Measurements from ENCODE around the gene TEX261. TPM values are rescaled to one million over a fixed set of nuclear protein-coding genes. Genes with fewer than 3 reads are reported as not detected.

The TEX261 gene
- 30.4 and 48.3 TPM in 2 replicates for total RNA-seq

DNA sequence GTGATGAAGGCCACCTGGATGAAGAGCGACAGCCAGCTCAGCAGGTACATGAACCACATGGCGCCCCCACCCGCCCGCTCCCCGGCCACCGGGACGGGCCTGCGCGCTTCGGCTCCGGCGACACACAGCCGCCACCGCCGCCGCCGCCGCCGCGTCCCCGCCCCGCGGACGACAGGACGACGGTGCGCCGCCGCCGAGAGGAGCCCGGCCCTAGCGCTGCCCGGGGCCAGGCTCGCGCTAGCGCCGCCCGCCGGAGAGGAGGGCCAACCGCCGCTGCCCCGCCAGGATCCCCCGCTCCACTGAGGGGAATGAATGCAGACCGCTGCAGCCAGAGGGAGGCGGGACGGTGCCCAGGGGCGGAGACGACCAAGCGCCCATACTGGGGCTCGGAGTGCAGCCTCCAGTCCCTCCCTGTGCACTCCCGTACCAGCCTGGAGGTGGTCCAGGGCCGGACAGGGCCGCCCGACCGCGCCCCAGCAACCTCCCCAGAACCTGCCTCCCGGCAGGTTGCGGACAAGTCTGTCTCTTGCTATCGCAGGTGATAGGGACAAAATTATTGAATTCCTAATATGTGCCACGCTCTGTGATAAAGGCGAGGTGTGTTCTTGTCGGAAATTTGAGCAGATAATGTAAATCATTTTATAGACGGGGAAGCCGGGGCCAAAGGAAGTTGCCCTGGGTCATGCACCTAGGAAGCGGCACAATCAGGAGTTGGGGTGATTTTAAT is at the start of gene TEX261:
TEX261 (minus strand) TSS at position 175 of the 727 bp plus-strand sequence; CDS start at position 59, 116 bp downstream.

DNA sequence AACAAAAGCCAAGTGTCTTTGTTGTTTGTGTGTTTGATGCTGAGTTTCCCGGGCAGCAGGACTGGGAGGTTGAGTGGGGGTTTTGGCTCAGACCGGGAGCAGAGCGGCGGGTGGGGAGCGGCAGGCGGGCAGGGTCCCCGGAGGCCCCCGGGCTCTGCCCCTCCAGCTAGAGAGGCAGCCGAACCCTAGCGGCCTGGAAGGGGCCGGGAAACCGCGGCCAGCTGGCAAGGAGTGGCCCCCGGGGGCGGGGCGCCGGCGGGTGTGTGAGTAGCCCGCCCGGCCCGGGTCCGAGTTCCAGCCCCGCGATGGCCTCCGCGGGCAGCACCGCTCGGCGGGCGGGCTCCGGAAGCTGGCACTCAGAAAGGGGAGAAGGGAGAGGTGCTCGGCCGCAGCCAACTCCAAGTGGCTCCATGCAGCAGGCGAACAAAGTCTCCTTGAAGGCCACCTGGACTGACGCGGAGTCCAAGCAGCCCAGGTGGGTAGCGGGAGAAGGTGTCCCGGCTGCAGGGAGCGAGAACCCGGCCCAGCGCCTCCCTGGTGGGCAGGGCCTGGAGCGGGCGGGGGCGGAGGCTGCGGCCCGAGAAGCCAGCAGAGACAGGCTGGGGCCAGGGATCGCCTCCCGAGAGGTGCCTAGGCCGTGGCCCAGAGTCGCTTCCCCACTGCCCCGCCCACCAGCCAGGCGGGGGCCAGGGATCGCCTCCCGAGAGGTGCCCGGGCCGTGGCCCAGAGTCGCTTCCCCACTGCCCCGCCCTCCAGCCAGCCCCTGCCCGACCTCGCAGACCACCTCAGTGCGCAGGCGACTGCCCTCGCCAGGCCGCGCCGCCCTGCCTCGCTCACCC is 16.1 kb downstream of the TEX261 start, which contains the start of gene ANKRD53:
ANKRD53 (plus strand) TSS at position 290 of the 839 bp plus-strand sequence; CDS start at position 306, 16 bp downstream.

Other genes with a start within 250 kb of the TEX261 start
- gene ADD2, start 226.7 kb downstream of the TEX261 start, total RNA-seq: 0.37 and 0.55 TPM in 2 replicates
- gene FIGLA, start 204.2 kb downstream of the TEX261 start, total RNA-seq: not detected in 2 replicates
- gene CLEC4F, start 174.3 kb downstream of the TEX261 start, total RNA-seq: not detected in 2 replicates
- gene CD207, start 159.1 kb downstream of the TEX261 start, total RNA-seq: not detected in 2 replicates
- 0.44 and 1.6 TPM in 2 replicates for gene VAX2, start 94.3 kb downstream of the TEX261 start, total RNA-seq
- gene ATP6V1B1, start 59.0 kb downstream of the TEX261 start, total RNA-seq: 0.55 and 0.62 TPM in 2 replicates
- gene ANKRD53, start 16.2 kb downstream of the TEX261 start, total RNA-seq: 0.22 and 0.50 TPM in 2 replicates
- gene NAGK, start 73.8 kb upstream of the TEX261 start, total RNA-seq: 53.4 and 55.8 TPM in 2 replicates
- gene MCEE, start 135.4 kb upstream of the TEX261 start, total RNA-seq: 15.2 and 20.6 TPM in 2 replicates
- 19.5 and 33.4 TPM in 2 replicates for gene MPHOSPH10, start 135.8 kb upstream of the TEX261 start, total RNA-seq
- 1.1 and 1.6 TPM in 2 replicates for gene PAIP2B, start 232.2 kb upstream of the TEX261 start, total RNA-seq